GM12878 (cell line): ENCODE measurements around the gene LRRC63. TPM values are rescaled to one million over a fixed set of nuclear protein-coding genes. Genes with fewer than 3 reads are reported as not detected.
A peak's percentile ranks its signal among the peaks of the same experiment; 100 is the strongest.

Source experiments
- ATF3 ChIP-seq: IDR thresholded peaks from 2 replicates; pipeline ENCODE4 v1.6.1; 2011; ENCODE audit warnings: low read depth, mild to moderate bottlenecking, low read length, moderate library complexity, borderline replicate concordance; ENCODE audit errors: extremely low read depth
- CBX5 ChIP-seq: sonication (generic); IDR thresholded peaks from 2 replicates; pipeline ENCODE4 v1.6.1; 2016; ENCODE audit warnings: low read depth, moderate library complexity, mild to moderate bottlenecking, inconsistent platforms
- CREB1 ChIP-seq: IDR thresholded peaks from 2 replicates; pipeline ENCODE4 v1.6.1; 2012; ENCODE audit warnings: low read depth, mild to moderate bottlenecking, inconsistent platforms
- GABPA ChIP-seq: IDR thresholded peaks from 2 replicates; pipeline ENCODE4 v1.6.1; 2014; ENCODE audit warnings: antibody characterized with exemption, low read depth, mild to moderate bottlenecking, inconsistent platforms
- IKZF1 ChIP-seq: fragments of 450-650 bp; conservative IDR thresholded peaks from 2 replicates; pipeline ENCODE4 v1.6.1; 2017; ENCODE audit warnings: antibody characterized with exemption, mild to moderate bottlenecking
- IKZF2 ChIP-seq, 2 experiments: fragments of 450-650 bp; IDR thresholded peaks; 2 replicates each; pipeline ENCODE4 v1.6.1; 2017; ENCODE audit warnings: mild to moderate bottlenecking in 2 of 2, moderate library complexity in 2 of 2
- KLF5 ChIP-seq: fragments of 450-650 bp; IDR thresholded peaks from 2 replicates; pipeline ENCODE4 v1.6.1; 2014; ENCODE audit warnings: mild to moderate bottlenecking; ENCODE audit not compliant: partially characterized antibody
- LARP7 ChIP-seq: fragments of 450-650 bp; IDR thresholded peaks from 2 replicates; pipeline ENCODE4 v1.6.1; 2017; ENCODE audit warnings: mild to moderate bottlenecking
- MYB ChIP-seq: fragments of 150-350 bp; IDR thresholded peaks from 2 replicates; pipeline ENCODE4 v1.6.1; 2014; ENCODE audit warnings: mild to moderate bottlenecking, low read depth, low read length, borderline replicate concordance
- SMAD5 ChIP-seq: IDR thresholded peaks from 2 replicates; pipeline ENCODE4 v1.6.1; 2016; ENCODE audit warnings: antibody characterized with exemption, low read depth
- SREBF1 ChIP-seq: IDR thresholded peaks from 2 replicates; pipeline ENCODE4 v1.6.1; 2012; ENCODE audit warnings: mild to moderate bottlenecking, low read length
- SRF ChIP-seq, 2 experiments: IDR thresholded peaks; 2 replicates each; pipeline ENCODE4 v1.6.1; 2011; ENCODE audit warnings: low read depth in 2 of 2, low read length in 2 of 2, mild to moderate bottlenecking in 1 of 2, moderate library complexity in 1 of 2
- TBL1XR1 ChIP-seq: IDR thresholded peaks from 2 replicates; pipeline ENCODE4 v1.6.1; 2012; ENCODE audit warnings: low read depth, low read length, improper control_type of control experiment
- USF1 ChIP-seq: IDR thresholded peaks from 2 replicates; pipeline ENCODE4 v1.6.1; 2011; ENCODE audit warnings: borderline replicate concordance, low read depth, mild to moderate bottlenecking, moderate library complexity, mixed read lengths, low read length; ENCODE audit not compliant: insufficient read depth; ENCODE audit errors: extremely low read length
- ZBTB40 ChIP-seq: fragments of 450-650 bp; IDR thresholded peaks from 2 replicates; pipeline ENCODE4 v1.6.1; 2016; ENCODE audit warnings: mild to moderate bottlenecking, moderate library complexity, borderline replicate concordance
- polyA plus RNA-seq, 11 experiments: library from polyadenylated mRNA; depleted of rRNA in 4 of 11; unstranded in 6 of 11; stranded (reverse) in 5 of 11; fragments of >200 nt; fragmentation: Nextera tagmentation in 4 of 11; fragmentation: Illumina TruSeq in 1 of 11; extraction: Ambion mirVana in 4 of 11; extraction: Trizol in 1 of 11; gene quantifications; 1 replicate in 1 of 11; 2 replicates in 10 of 11; pipeline versions ENCODE4 v1.2.1 to v1.2.3, GENCODE V29; 2011 to 2016; ENCODE audit warnings: inconsistent platforms in 2 of 11, missing spikeins in 2 of 11, low read depth in 1 of 11
- total RNA-seq, 4 experiments: library from RNA; depleted of rRNA in 3 of 4; stranded (reverse); fragments of >200 nt in 3 of 4; fragmentation: Illumina TruSeq in 1 of 4; extraction: Trizol in 1 of 4; gene quantifications; 2 replicates each; pipeline versions ENCODE4 v1.2.1 to v1.2.3, GENCODE V29; 2013 to 2021
- TF ChIP-seq, protein P1 (sequence below), 3 experiments: IDR thresholded peaks in 2 of 3; conservative IDR thresholded peaks in 1 of 3; 2 replicates each; pipeline ENCODE4 v1.5.1; 2011; ENCODE audit warnings: low read depth in 3 of 3, low read length in 3 of 3, mild to moderate bottlenecking in 3 of 3, control low read depth in 2 of 3, moderate library complexity in 2 of 3, inconsistent platforms in 1 of 3, mixed read lengths in 1 of 3; ENCODE audit not compliant: control insufficient read depth in 2 of 3, insufficient read depth in 1 of 3; ENCODE audit errors: extremely low read depth in 1 of 3
- TF ChIP-seq, protein P2 (sequence below): IDR thresholded peaks from 2 replicates; pipeline ENCODE4 v1.6.1; 2012; ENCODE audit warnings: mild to moderate bottlenecking, low read depth, low read length

The LRRC63 gene
- total and polyA plus RNA-seq, 10 of the 15 experiments (the other 5 are each of a cell fraction or from before 2014, with no cell fraction given) = 0.34 to 0.98 (median 0.76) TPM; not detected in 1

DNA sequence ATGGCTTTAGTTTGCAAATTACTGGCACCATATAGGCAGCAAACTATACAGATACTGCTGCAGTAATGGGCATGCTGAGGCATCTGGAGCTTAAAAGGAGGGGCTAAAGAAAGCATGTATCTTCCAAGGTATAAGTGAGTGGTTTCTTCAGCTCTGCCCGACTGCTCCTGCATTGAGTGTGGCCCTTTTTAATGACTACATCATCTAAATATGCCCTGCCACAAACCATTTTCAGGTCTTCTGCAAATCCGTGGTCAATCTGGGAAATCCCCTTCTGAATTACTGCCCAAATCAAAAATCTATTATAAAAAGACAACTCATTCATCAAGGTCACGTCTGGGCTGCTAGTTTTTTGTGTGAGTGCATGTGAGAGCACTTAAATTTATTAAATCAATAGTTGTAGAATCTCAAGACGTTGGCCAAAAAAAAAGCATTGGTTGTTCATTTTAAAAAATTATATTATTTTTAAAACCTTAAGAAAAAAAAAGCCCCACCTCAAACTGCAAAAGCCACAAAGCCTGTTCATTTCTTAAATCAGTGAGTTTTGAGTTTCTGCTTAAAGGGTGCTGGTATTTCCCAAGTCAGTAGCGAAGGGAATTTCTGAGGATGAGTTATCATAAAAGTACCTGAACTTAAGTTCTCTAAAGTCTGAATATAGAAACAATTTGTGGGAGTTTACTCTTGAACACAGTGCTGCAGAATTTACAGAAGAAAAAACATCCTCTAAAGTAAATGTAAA is 46.1 kb upstream of the LRRC63 start (continued):
- TF ChIP-seq, protein P1, sequence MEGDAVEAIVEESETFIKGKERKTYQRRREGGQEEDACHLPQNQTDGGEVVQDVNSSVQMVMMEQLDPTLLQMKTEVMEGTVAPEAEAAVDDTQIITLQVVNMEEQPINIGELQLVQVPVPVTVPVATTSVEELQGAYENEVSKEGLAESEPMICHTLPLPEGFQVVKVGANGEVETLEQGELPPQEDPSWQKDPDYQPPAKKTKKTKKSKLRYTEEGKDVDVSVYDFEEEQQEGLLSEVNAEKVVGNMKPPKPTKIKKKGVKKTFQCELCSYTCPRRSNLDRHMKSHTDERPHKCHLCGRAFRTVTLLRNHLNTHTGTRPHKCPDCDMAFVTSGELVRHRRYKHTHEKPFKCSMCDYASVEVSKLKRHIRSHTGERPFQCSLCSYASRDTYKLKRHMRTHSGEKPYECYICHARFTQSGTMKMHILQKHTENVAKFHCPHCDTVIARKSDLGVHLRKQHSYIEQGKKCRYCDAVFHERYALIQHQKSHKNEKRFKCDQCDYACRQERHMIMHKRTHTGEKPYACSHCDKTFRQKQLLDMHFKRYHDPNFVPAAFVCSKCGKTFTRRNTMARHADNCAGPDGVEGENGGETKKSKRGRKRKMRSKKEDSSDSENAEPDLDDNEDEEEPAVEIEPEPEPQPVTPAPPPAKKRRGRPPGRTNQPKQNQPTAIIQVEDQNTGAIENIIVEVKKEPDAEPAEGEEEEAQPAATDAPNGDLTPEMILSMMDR (IDR thresholded peaks at IDR 0.05 in 2 of 3, conservative IDR thresholded peaks at IDR 0.05 in 1 of 3; ENCODE audit: control insufficient read depth in 2 of 3, extremely low read depth in 1 of 3, insufficient read depth in 1 of 3, low read depth in 3 of 3, low read length in 3 of 3) = no peak
- TF ChIP-seq SRF (IDR thresholded peaks at IDR 0.05; ENCODE audit: low read depth in 2 of 2, low read length in 2 of 2) = no peak
- TF ChIP-seq USF1 = no peak
- no peak for TF ChIP-seq LARP7
- no peak for TF ChIP-seq SMAD5
- peak; percentile 63 for TF ChIP-seq IKZF1
- 0 out of 2 replicates have a peak, but pooled peaks have one; percentile 63 for TF ChIP-seq TBL1XR1
- no peak for TF ChIP-seq CREB1
- no peak for TF ChIP-seq SREBF1
- no peak for TF ChIP-seq ATF3
- no peak for TF ChIP-seq GABPA
- no peak for TF ChIP-seq CBX5
- TF ChIP-seq ZBTB40 = no peak
- TF ChIP-seq IKZF2 (IDR thresholded peaks at IDR 0.05) = peak; percentile 53 to 68; a peak in 2 of 4 replicates
- TF ChIP-seq KLF5 = no peak
- TF ChIP-seq MYB = no peak
- TF ChIP-seq, protein P2, sequence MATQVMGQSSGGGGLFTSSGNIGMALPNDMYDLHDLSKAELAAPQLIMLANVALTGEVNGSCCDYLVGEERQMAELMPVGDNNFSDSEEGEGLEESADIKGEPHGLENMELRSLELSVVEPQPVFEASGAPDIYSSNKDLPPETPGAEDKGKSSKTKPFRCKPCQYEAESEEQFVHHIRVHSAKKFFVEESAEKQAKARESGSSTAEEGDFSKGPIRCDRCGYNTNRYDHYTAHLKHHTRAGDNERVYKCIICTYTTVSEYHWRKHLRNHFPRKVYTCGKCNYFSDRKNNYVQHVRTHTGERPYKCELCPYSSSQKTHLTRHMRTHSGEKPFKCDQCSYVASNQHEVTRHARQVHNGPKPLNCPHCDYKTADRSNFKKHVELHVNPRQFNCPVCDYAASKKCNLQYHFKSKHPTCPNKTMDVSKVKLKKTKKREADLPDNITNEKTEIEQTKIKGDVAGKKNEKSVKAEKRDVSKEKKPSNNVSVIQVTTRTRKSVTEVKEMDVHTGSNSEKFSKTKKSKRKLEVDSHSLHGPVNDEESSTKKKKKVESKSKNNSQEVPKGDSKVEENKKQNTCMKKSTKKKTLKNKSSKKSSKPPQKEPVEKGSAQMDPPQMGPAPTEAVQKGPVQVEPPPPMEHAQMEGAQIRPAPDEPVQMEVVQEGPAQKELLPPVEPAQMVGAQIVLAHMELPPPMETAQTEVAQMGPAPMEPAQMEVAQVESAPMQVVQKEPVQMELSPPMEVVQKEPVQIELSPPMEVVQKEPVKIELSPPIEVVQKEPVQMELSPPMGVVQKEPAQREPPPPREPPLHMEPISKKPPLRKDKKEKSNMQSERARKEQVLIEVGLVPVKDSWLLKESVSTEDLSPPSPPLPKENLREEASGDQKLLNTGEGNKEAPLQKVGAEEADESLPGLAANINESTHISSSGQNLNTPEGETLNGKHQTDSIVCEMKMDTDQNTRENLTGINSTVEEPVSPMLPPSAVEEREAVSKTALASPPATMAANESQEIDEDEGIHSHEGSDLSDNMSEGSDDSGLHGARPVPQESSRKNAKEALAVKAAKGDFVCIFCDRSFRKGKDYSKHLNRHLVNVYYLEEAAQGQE = no peak
